ENCODE data around the gene CRISP1.
"Not testable (repeated sequence)": the region's sequence is repeated elsewhere in the genome, so short reads cannot be mapped to it uniquely, and the experiment has no call there.

The CRISP1 gene, protein sequence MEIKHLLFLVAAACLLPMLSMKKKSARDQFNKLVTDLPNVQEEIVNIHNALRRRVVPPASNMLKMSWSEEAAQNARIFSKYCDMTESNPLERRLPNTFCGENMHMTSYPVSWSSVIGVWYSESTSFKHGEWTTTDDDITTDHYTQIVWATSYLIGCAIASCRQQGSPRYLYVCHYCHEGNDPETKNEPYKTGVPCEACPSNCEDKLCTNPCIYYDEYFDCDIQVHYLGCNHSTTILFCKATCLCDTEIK

DNA sequence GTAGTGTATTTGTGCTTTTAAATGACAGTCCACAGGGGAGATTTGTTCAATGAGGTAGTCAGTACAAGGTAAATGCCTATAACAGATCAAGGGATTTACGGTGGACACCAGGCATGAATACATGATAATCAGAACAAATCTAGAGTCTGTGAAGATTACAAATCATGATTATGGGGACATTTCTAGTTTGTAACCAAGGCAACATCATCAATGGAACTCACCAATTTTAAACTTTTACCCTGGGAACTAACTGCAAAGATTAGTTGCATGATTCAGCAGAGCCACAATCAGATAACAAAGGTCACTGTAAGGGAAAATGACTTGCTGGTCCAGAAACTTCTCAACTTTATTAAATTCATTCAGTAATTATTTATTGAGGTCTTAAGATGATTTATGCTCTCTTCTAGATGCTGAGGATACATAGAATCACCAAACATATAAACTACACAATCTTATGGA lies at the start of gene CRISP1:
CRISP1 (minus strand) TSS at position 51 of the 459 bp plus-strand sequence. CDS start 9,135 bp downstream, outside the sequence.
- no peak for DNase-seq (ENCODE audit: low read depth, low spot score)

DNA sequence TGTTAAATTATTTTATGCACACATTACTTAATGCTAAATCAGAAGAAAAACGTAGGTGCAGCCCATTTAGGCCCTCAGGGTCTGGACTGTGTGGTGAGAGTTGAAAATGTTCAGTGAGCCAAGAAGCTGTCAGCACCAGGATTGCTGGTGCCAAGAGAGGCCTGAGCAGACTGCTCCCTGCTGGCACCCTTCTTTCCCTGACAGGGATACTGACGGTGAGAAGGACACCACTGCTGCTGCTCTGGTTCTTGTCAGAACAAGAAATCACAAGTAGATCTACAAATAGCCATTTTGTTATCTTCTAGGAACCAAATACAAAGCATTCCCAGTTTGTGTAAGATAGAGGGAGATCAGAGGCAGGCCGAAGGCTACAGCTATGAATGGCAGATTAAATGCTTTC lies 48.7 kb upstream of the CRISP1 start:
- no peak for DNase-seq (ENCODE audit: low read depth, low spot score)

DNA sequence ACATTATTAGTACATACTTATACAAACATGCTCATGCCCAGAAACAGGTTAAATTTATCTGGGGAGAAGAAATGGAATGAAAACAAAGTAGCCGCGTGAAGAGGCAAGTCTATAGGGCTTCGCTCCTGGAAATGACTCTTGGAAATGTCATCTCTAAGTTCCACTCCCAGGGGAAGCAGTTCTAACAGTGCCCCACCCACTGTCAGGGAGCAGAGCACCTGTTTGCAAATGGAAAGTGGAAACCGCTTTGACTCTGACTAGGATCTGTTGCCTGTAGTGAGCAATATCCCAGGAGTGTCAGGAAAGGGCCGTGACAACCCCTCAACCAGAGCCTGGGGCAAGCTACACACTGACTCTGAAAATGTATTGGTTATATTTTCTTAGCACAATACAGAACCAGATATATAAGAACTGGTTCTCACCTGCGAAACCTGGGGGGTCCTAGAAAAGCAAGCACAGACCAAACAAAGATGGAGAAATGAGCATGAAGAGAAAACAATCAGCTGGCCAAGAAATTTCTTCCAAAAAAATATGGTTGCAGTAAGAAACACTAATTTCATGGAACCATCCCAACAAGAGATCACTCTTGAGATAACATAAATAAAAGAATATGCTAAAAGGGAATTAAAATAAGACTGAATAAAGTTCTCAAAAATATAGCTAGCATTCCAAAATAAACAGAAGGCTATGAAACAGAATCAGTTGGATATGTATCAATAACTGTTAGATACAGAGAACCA lies 47.5 kb upstream of the CRISP1 start:
- no peak for DNase-seq (ENCODE audit: low read depth, low spot score)

DNA sequence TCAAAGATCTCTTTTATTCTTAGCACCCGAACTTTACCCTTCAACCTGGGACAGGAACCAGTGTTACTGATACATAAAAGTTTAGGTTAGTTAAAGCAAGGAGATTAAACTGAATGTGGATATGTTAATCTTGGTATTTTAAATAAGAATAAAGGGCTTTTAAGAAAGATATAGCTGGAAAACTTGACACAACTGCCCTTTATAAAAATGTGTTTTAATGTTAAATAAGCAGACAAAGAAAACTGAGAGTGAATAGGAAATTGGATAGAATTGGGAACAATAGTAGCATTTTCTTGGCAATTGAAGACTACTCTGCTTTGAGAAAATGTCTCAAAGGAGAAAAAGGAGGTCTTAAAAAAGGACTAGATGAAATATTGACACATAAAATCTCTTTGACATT lies 45.9 kb upstream of the CRISP1 start:
- no peak for DNase-seq (ENCODE audit: low read depth, low spot score)

DNA sequence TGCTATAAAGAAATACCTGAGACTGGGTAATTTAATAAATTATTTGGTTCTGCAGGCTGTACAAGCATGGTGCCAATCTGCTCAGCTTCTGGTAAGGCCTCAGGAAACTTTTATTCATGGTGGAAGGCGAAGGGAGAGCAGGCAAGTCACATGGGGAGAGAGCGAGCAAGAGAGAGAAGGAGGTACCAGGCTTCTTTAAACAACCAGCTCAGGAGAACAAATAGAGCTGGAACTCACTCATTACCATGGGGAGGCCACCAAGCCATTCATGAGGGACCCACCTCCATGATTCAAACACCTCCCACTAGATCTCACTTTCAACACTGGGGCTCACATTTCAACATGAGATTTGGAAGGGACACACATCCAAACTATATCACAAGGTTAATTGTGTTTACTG lies 44.9 kb upstream of the CRISP1 start:
- no peak for DNase-seq (ENCODE audit: low read depth, low spot score)

DNA sequence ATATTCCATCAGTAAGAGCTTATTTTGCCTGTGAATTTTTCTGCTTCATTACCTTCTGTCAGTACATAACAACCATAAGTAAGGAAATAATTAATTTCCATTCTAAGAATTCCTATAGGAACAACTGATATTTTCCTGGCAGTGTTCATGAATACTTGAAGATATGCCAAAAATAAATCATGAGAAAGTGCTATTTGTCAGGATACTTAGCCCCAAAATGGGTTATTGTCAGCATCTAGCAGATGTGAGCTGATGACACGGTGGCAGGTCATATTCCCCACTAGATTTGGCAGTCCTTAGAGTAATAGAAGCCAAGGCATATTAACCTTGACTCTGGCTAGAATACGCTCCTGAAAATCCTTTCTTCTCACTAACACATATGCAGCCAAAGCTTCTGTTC lies 43.2 kb upstream of the CRISP1 start:
- DNase-seq (ENCODE audit: low read depth, low spot score), result no peak

DNA sequence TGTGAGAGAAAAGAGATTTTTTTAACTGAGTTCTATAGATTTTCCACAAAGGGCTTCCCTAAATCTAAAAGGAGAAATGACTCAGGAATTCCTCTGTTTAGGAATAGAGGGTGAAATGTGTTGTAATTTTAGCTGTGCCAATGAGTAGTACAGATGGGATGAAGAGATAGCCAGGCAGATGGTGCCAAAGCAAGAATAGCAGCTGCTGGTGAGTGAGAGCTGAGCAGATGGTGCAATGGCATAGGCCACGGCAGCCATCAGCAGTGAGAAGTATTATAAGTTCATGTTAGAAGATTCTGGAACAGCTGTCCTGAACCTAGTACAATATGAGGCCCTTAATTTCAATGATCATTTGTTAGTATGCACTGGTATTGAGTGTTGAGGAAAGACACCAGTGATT lies 40.2 kb upstream of the CRISP1 start:
- no peak for DNase-seq (ENCODE audit: low read depth, low spot score)

DNA sequence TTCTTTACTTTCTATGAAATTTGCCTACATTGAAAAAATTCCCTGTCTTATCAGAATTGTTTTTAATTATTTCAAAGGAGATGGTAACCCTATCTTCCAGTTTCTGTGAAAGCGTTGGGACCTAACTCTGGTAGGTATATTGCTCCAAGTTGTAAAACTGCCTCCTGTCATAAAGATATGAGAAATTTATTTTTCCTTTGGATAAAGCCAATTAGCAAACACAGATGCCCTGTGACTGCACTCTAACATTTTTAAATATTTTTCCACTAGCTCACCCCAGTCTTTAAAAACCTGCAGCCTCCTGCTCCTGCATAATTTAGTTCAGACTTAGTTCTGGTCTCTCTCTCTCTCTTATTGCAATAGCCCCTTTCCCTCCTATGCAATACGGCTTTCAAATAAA lies 39.0 kb upstream of the CRISP1 start:
- no peak for DNase-seq (ENCODE audit: low read depth, low spot score)

DNA sequence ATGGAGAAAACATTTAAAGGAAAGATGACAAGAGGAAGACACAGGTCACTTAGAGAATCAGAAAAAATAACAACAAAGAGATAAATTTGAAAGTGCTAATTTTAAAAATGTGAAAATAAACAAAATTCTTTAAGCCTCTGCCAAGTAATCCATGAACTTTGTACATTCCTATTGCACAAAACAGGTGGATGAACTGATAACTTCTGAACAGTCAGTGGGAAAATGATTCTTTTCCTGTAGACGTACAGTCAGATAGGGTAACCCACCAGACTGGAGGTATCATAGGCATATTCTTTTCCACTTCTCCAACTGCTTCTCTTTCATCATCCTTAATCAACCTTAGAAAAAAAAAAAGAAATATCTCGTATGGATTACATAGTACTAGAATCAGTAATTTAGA lies 36.5 kb upstream of the CRISP1 start:
- DNase-seq (ENCODE audit: low read depth, low spot score), result no peak

DNA sequence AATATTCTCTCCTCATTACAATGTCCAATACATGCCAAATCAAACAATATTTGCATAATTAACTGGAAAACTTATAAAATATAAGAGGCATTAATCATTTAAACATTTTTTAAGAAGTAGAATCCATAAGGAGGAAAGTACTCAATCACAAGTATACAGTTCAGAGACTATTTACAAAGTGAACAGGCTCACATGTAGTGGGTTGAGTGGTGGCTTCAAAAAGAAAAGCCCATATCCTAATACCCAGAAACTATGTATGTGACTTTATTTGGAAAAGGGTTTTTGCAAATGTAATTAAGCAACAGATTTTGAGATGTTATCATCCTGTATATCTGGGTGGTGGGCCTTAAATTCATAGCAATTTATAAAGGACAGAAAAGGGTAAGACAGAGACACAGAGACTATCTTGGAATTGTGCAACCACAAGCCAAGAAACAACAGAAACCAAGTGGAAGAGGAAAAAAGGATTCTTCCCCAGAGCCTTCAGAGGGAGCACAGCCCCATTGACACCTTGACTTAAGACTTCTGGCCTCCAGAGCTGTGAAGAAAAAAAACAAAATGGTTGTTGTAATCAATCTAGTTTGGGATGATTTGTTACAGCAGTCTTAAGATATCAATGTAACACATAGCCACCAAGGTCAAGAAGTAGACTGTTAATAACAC lies 32.7 kb upstream of the CRISP1 start:
- no peak for DNase-seq (ENCODE audit: low read depth, low spot score)

DNA sequence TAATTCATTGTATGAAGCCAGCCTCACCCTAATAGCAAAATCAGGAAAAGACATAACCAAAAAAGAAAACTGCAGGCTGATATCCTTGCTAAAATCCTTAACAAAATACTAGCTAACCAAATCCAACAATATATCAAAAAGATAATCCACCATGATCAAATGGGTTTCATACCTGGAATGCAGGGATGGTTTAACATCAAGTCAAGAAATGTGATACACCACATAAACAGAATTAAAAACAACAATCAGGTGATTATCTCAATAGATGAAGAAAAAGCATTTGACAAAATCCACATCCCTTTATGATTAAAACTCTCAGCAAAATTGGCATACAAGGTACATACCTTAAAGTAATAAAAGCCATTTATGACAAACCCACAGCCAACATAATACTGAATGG lies 29.2 kb upstream of the CRISP1 start:
- DNase-seq (ENCODE audit: low read depth, low spot score), result not testable (repeated sequence)

DNA sequence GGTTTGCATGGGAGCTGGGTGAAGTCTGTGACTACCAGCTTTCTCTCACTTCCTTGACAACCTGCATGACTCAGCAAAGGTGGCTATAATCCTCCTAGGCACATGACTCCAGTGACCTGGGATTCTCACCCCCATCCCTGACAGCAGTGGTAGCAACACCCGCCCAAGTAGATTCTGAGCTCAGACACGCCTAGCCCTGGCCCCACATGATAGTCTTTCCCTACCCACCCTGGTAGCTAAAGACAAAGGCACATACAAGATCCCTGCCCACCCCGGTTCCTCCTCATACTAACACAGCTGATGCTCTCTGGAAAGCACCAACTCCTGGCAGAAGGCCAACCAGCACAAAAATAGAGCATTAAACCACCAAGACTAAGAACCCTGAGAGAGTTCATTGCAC lies 25.9 kb upstream of the CRISP1 start:
- no peak for DNase-seq (ENCODE audit: low read depth, low spot score)

DNA sequence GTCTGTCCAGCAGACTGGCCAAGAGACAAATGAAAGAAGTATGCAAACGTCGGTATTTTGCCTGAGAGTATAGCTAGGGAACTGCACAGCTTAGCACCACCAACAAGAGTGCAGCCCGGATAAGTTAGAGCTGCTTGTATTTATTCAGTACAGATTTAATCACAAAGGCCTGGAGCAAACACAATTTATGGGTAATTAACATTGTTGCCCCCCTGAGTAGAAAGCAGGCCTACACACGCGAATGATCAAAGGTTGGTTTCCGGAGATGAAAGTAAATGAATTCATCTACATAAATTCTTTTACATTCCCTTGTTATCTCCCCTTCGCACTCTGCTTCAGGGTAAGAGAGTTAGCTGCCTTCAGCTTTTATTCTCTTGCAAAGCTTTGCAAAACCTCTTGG lies 24.7 kb upstream of the CRISP1 start:
- DNase-seq (ENCODE audit: low read depth, low spot score), result no peak

DNA sequence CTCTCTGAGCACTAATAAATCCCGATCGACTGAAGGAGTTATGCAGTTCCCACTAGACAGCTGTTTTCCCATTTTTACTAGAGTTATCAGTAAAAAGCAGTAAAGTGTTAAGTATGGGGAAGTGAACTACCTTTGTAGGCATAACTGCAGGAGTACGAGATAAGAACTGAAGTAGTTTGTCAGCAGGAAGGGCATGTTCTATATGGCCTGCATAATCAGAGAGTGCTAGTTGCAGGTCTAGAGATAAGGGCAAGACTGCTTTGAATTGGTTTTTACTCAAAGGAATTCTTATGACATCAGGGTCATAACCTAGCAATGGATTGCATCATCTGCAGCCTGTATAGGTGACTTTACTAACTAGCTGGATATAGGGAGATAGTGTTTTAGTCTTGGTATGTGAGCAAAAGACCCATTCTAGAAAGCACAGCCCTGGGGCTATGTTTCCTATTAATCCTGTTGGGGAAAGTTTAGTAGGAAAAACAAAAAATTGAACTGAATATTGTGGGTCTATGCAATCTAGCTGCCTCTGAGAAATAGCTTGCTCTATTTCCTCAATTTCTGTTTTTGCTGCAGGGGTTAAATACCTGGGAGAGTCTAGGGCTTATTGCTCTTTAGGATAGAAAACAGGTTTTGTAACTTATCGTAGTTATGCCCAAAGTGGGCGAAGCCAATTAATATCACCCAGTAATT lies 22.6 kb upstream of the CRISP1 start:
- DNase-seq (ENCODE audit: low read depth, low spot score), result no peak

DNA sequence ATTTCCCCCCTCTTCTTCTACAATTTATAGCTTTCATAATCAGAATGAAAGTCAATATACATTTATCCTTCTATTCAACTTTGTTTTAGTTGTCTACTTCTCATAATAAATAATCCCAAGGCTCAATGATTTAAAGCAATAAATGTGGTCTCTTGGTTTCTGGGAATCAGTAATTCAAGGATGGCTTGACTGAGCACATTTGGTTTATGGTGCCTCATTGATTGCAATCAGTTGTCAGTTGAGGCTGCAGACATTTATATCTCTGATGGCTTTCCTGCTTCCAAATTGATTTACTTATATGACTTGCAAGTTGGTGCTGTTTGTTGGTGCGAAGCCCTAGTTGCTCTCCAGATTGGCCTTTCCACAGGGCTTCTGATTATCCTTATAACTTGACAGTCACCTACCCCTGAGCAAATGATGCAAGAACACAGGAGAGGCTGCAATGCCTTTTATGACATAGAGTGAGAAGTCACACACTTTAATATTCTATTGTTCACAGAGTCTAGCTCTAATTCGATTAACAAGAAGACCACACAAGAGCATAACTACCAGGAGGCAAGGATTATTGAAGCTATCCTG lies 2.7 kb upstream of the CRISP1 start:
- no peak for DNase-seq (ENCODE audit: low read depth, low spot score)

DNA sequence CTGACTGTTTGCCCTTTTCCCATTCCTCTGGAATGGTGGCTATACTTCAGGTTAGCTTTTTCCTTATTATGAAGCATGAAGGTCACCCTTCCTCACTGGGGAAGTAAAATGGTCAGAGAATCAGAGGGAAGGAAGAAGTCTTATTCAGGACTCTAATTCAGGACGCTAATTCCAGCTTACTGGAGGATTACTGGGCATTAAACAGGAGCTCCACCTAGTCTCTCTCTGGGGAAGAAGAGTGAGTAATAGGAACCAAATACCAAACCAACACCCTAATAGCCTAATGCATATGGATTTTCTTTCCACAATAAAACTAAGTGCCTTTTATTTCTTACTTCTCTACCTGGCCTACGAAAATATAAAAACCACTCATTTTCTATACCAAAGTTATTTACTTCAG lies 10.1 kb downstream of the CRISP1 start:
- no peak for DNase-seq (ENCODE audit: low read depth, low spot score)

DNA sequence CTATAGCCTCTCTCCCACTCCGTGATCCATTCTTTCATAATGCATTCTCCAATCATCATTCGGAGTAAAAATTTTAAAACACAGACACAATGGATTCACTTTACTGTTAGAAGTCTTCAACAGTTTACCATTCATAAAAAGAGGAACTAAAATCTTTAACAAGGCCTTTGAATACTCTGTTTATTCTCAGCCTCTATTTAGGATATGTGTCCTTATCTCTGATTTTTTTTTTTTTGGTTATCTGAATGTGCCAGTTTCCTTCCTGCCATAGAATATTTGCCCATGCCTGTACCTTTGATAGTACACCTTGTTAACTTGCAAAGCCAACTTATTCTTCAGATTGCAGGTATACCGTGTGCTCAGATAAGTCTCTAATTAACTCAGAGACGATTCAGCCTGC lies 11.1 kb downstream of the CRISP1 start:
- no peak for DNase-seq (ENCODE audit: low read depth, low spot score)

DNA sequence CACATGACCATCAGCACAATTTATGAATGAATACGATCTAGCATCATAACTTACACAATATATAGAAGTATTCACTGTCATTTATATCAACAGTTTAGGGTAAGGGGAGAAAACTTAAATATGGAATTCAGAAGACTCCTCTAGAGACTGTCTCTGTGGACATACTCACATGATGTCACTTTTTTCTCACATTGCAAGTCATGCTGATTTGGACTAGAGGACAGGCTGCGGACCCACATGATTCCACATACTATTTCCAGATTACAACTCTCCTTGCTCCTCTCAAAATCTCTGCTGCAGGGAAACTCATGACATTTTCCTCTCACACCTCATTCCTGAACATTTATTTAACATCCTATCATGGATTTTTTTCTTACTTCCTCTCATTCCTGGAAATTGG lies 13.4 kb downstream of the CRISP1 start:
- DNase-seq (ENCODE audit: low read depth, low spot score), result no peak

DNA sequence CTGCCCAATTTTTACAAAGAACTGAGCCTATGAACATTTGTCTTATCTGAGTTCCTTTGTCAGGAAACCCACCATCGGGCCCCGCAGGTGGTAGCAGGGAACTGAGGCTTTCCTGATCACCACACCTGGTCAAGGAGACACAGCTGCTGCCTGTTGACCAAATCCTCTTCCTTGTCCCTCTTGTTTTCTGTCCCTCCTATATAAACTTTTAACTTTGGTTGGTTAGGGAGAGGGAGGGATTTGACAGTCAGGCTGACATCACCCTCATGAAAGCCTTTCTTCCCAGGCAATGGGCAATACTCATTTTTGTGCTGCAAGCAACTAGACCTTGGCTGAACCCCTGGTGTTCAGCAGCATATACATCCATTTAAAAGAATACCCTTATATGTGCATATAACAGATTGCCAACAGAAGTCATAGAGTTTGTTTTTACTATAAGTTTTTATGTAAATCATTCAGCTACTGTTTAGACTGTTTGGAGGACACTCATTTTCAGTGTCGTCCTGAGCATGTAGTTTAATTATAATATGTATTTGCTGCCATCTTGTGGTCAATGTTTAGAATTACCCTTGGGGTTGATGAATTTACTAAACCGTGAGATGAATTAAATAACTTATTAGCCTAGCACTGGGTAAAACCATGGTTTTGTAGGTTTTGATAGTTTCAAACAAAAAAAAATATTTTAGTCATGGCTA lies 17.0 kb downstream of the CRISP1 start:
- no peak for DNase-seq (ENCODE audit: low read depth, low spot score)

DNA sequence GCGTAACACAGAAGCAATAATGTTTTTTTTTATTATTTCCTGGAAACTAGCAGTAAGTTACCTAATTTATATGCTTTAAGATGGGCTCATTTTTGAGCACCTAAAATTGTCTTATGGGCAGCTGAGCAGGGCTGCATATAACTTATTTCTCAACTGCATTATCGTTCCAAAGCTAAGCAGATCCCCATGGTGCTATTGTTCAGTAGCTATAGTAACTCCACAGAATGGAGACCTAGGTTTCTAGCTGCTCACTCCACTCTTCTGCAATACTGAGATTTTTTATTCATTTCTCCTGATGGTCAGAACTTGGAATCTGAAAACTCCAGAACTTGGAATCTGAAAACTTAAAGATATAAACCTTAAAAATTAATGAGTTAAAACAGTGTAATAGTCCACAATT lies 18.7 kb downstream of the CRISP1 start:
- no peak for DNase-seq (ENCODE audit: low read depth, low spot score)

DNA sequence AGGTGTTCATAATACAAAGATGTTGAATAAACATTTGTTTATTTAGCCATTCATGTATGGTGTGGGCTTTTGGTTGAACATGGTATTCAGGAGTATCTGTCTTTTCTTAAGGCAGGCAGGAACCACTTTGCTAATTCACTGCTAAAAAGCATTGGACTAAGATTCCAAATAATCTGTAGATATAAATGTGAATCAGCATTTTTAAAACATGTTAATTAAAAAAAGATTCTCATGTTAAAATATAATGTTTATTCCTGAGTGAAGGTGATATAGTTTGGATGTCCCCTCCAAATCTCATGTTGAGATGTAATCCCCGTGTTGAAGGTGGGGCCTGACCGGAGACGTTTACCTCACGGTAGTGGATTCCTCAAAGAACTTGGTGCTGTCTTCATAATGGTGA lies 19.3 kb downstream of the CRISP1 start:
- no peak for DNase-seq (ENCODE audit: low read depth, low spot score)
